Adrenal gland (tissue), 12 donors: ENCODE data around the gene ETV3L. TPM values are rescaled to one million over a fixed set of nuclear protein-coding genes. Genes with fewer than 3 reads are reported as not detected.

Experiments used
- DNase-seq, 7 donors: peaks; one replicate each; pipeline ENCODE4 v3.0.0-alpha.2; 2019 to 2020
- H3K27ac ChIP-seq, 5 donors: fragments of 200-600 bp; sonication (generic) in 4 of 5; 1 replicate in 3 of 5; 2 replicates in 2 of 5; pipeline versions ENCODE4 v1.5.1 to v1.8.0; 2016 to 2020; ENCODE audit warnings: mild to moderate bottlenecking in 1 of 5
- H3K27me3 ChIP-seq: fragments of 200-600 bp; 2 replicates; pipeline ENCODE4 v1.8.0; 2021
- H3K36me3 ChIP-seq, 2 donors: fragments of 200-600 bp; replicated peaks in 1 of 2; 1 replicate in 1 of 2; 2 replicates in 1 of 2; pipeline versions ENCODE4 v1.5.1 to v1.8.0; 2018 to 2022
- H3K4me1 ChIP-seq, 2 donors: fragments of 200-600 bp; replicated peaks in 1 of 2; 1 replicate in 1 of 2; 2 replicates in 1 of 2; pipeline versions ENCODE4 v1.5.1 to v1.8.0; 2018 to 2021
- H3K4me3 ChIP-seq, 4 donors: fragments of 200-600 bp; sonication (generic) in 3 of 4; one replicate each; pipeline ENCODE4 v1.5.1; 2016 to 2018
- H3K9me3 ChIP-seq, 3 donors: fragments of 200-600 bp; sonication (generic) in 1 of 3; replicated peaks in 1 of 3; 1 replicate in 2 of 3; 2 replicates in 1 of 3; pipeline versions ENCODE4 v1.5.1 to v1.8.0; 2016 to 2021
- CTCF ChIP-seq, 6 experiments: fragments of 450-650 bp in 4 of 6; fragments of 200-600 bp in 2 of 6; sonication (generic) in 1 of 6; IDR thresholded peaks; 1 replicate in 5 of 6; 2 replicates in 1 of 6; pipeline versions ENCODE4 v1.5.1 to v1.8.0; 2016 to 2021; ENCODE audit warnings: antibody characterized with exemption in 6 of 6, mild to moderate bottlenecking in 2 of 6, moderate library complexity in 1 of 6
- POLR2A ChIP-seq, 2 donors: fragments of 450-650 bp; IDR thresholded peaks; one replicate each; pipeline ENCODE4 v1.6.1; 2017; ENCODE audit warnings: antibody characterized with exemption in 2 of 2, mild to moderate bottlenecking in 2 of 2, moderate library complexity in 1 of 2
- WGBS, 4 donors: extraction: QIAGEN DNeasy Blood & Tissue Kit in 2 of 4; methylation state at CpG; one replicate each; pipeline versions ENCODE4 v1.1.5 to v1.1.7; 2013 to 2017; 5-methylcytosine and 5-hydroxymethylcytosine counted together
- intact Hi-C, 2 donors: fragments of 100-400 bp; cut with DNase I; formaldehyde crosslinking; loops; one replicate each; pipeline versions ENCODE4 v1.14.1 to v1.15.0; 2022 to 2023
- polyA plus RNA-seq, 3 donors: library from polyadenylated mRNA; stranded (reverse); fragments of 200-250 nt in 2 of 3; fragments of 350-450 nt in 1 of 3; fragmentation: Illumina TruSeq in 1 of 3; extraction: RNeasy Lipid Tissue Mini Kit (QIAGEN cat#74804) in 1 of 3; gene quantifications; one replicate each; pipeline ENCODE4 v1.2.3, GENCODE V29; 2013 to 2014
- total RNA-seq, 9 donors: library from RNA; depleted of rRNA in 4 of 9; stranded (reverse); fragments of >200 nt in 4 of 9; fragments of 120-200 nt in 1 of 9; fragmentation: NEBNext Ultra II Directional in 1 of 9; extraction: Animal tissue kit (Norgen Biotek cat#: 25700) in 1 of 9; gene quantifications; one replicate each; pipeline versions ENCODE4 v1.1.0 to v1.2.4, GENCODE V29; 2013 to 2023
- donor health status: healthy with polysubstance abuse.
- donor health status: Bipolar disorder and iron deficiency.
- donor health status: DM: yes; HTN: yes; CAD: no.
- donor health status: DM: no; HTN: no; CAD: no.
- donor health status: DM: no; HTN: no; CAD: no.
- donor health status: DM: yes; HTN: yes; CAD: no.

The ETV3L gene
- total and polyA plus RNA-seq, 12 donors: not detected

- intact Hi-C loops: no loop called here
- H3K36me3 ChIP-seq: peaks cover 0 to 7% of the 10 kb centered on the region in 2 donors
- 86 to 92% (median 90%) methylated on average over 9 of the region's 9 CpGs for WGBS, 4 donors
- no peak overlapping the region for H3K27ac ChIP-seq
- H3K9me3 ChIP-seq: no peaks in the 10 kb centered on the region
- no peak for TF ChIP-seq CTCF (IDR thresholded peaks at IDR 0.05)
- TF ChIP-seq POLR2A (IDR thresholded peaks at IDR 0.05): no peak
- no peaks in the 10 kb centered on the region for H3K4me1 ChIP-seq
- no peaks in the 10 kb centered on the region for H3K27me3 ChIP-seq
- H3K4me3 ChIP-seq: no peak overlapping the region
- peak in 1 of 7 donors; percentile 38 for DNase-seq
These were observed 19.4 kb upstream of the ETV3L start for GRCh38 chr1:157119008-157119407.

- TF ChIP-seq CTCF (IDR thresholded peaks at IDR 0.05) (no peak), POLR2A (IDR thresholded peaks at IDR 0.05) (no peak)
- Histone ChIP-seq H3K36me3 (no peaks in the 10 kb centered on the region), H3K27ac (no peak overlapping the region), H3K9me3 (no peaks in the 10 kb centered on the region), H3K4me3 (no peak overlapping the region), H3K27me3 (no peaks in the 10 kb centered on the region), H3K4me1 (no peaks in the 10 kb centered on the region)
- intact Hi-C loops: no loop called here
- whole genome bisulfite sequencing, 4 donors: 64 to 78% (median 70%) methylated on average over 3 to 4 of the region's 4 CpGs
- DNase-seq: peak in 1 of 7 donors; percentile 38
These were observed 18.0 kb upstream of the ETV3L start for GRCh38 chr1:157117527-157118057.

- no peak for DNase-seq
- intact Hi-C loops: no loop called here
- no peak overlapping the region for H3K4me3 ChIP-seq
- no peaks in the 10 kb centered on the region for H3K9me3 ChIP-seq
- TF ChIP-seq CTCF (IDR thresholded peaks at IDR 0.05) (no peak), POLR2A (IDR thresholded peaks at IDR 0.05) (no peak)
- H3K36me3 ChIP-seq: no peaks in the 10 kb centered on the region
- H3K27me3 ChIP-seq: no peaks in the 10 kb centered on the region
- H3K27ac ChIP-seq: no peak overlapping the region
- no peaks in the 10 kb centered on the region for H3K4me1 ChIP-seq
These were observed 17.1 kb upstream of the ETV3L start for GRCh38 chr1:157116737-157117103.

GRCh38 chr1:157115851-157116736 lies 16.5 kb upstream of the ETV3L start:
- intact Hi-C loops: no loop called here
- WGBS, 4 donors: 67 to 75% (median 69%) methylated on average over 14 to 16 of the region's 16 CpGs
- peak in 1 of 7 donors; percentile 10 for DNase-seq
- Histone ChIP-seq H3K27ac (no peak overlapping the region), H3K36me3 (no peaks in the 10 kb centered on the region), H3K9me3 (no peaks in the 10 kb centered on the region), H3K27me3 (no peaks in the 10 kb centered on the region), H3K4me1 (no peaks in the 10 kb centered on the region), H3K4me3 (no peak overlapping the region)
- TF ChIP-seq POLR2A (IDR thresholded peaks at IDR 0.05) (no peak), CTCF (IDR thresholded peaks at IDR 0.05) (no peak)
